ENCODE data around the gene PLD4. TPM values are rescaled to one million over a fixed set of nuclear protein-coding genes. Genes with fewer than 3 reads are reported as not detected.

The PLD4 gene
- total and polyA plus RNA-seq, 9 of the 15 experiments (the other 6 are each of a cell fraction or from before 2014, with no cell fraction given): 0.18 to 0.24 TPM; not detected in 7

GRCh38 chr14:104925214-104925854 lies 655 bp downstream of the PLD4 start:
- Histone ChIP-seq H3K4me1 (replicated peaks in 1 of 2; ENCODE audit: control insufficient read depth in 2 of 2, insufficient read depth in 2 of 2, low read length in 2 of 2) (peaks cover 0 to 44% of the 10 kb centered on the region in 2 experiments; a peak in 2 of 5 replicates), H3K9me3 (replicated peaks; ENCODE audit: control insufficient read depth, insufficient read depth, low read depth, low read length) (0 out of 2 replicates have a peak, but pooled peaks cover 2% of the 10 kb centered on the region), H4K20me1 (replicated peaks; ENCODE audit: control insufficient read depth, insufficient read depth, low read length) (no peaks in the 10 kb centered on the region), H3K79me2 (ENCODE audit: control insufficient read depth, insufficient read depth, low read length) (no peaks in the 10 kb centered on the region), H2AFZ (ENCODE audit: low read depth, low read length) (no peak overlapping the region), H3K4me2 (ENCODE audit: insufficient read depth, low read length) (no peak overlapping the region), H3K4me3 (no peak overlapping the region), H3K36me3 (ENCODE audit: control insufficient read depth, insufficient read depth, low read length) (no peaks in the 10 kb centered on the region), H3K9me1 (ENCODE audit: control insufficient read depth, insufficient read depth, low read length) (no peaks in the 10 kb centered on the region), H3K27ac (ENCODE audit: extremely low read depth, low read depth, low read length) (no peak overlapping the region), H3K9ac (ENCODE audit: insufficient read depth in 1 of 2, low read depth in 2 of 2, low read length in 2 of 2) (no peak overlapping the region), H3K27me3 (ENCODE audit: control insufficient read depth in 2 of 2, insufficient read depth in 2 of 2, low read length in 2 of 2) (peaks cover 0 to 11% of the 10 kb centered on the region in 2 experiments; a peak in 2 of 5 replicates)
- CTCF ChIA-PET (ENCODE audit: low intra/inter-chr PET ratio): no interaction called here
- 35% methylated on average over 7 of the region's 10 CpGs for WGBS (ENCODE audit: insufficient coverage, low coverage, missing lambda C conversion rate)
- in situ Hi-C loops (cut with MboI): no loop called here
- no peak for FAIRE-seq
- no TSS peak for BruUV-seq (replicated peaks)
- TF ChIP-seq CREBBP (IDR thresholded peaks at IDR 0.05; ENCODE audit: low read depth, low read length) (no peak), BDP1 (IDR thresholded peaks at IDR 0.05; ENCODE audit: insufficient read depth, insufficient read length) (no peak), NFIC (IDR thresholded peaks at IDR 0.05) (0 out of 2 replicates have a peak, but pooled peaks have one; percentile 20), ZNF134 (CRISPR knock-in tag; conservative IDR thresholded peaks at IDR 0.05) (no peak)
- DNase-seq (ENCODE audit: extremely low read depth in 1 of 4, low spot score in 3 of 4): no peak
- intact Hi-C loops (cut with micrococcal nuclease): no loop called here
- no peak for ATAC-seq
- POLR2A ChIA-PET: interaction anchor here (1.1 kb wide), 1 partner anchor 24 kb away, joined by 3 read pairs; no protein-coding TSS in a partner anchor
